Trophoblast cell (in vitro differentiated cells and primary cell): ENCODE measurements around the gene ANKRD55.
"Not testable (repeated sequence)": the region's sequence is repeated elsewhere in the genome, so short reads cannot be mapped to it uniquely, and the experiment has no call there.

Source experiments
- DNase-seq, 2 donors: peaks; one replicate each; pipeline ENCODE4 v3.0.0-alpha.2; 2016
- H2AFZ ChIP-seq: 2 replicates; pipeline ENCODE4 v1.6.1; 2013; ENCODE audit warnings: low read length, moderate library complexity, mild to moderate bottlenecking; ENCODE audit not compliant: insufficient read depth, poor library complexity
- H2AK5ac ChIP-seq: 2 replicates; pipeline ENCODE4 v1.6.1; 2013; ENCODE audit warnings: mild to moderate bottlenecking, low read length
- H2BK120ac ChIP-seq: 2 replicates; pipeline ENCODE4 v1.6.1; 2013; ENCODE audit warnings: low read length, mild to moderate bottlenecking, moderate library complexity; ENCODE audit not compliant: insufficient read depth, poor library complexity
- H2BK12ac ChIP-seq: 2 replicates; pipeline ENCODE4 v1.6.1; 2013; ENCODE audit warnings: mild to moderate bottlenecking, low read length, moderate library complexity
- H2BK5ac ChIP-seq: 2 replicates; pipeline ENCODE4 v1.6.1; 2013; ENCODE audit warnings: low read length, low read depth, moderate library complexity, mild to moderate bottlenecking; ENCODE audit not compliant: poor library complexity
- H3K14ac ChIP-seq: 2 replicates; pipeline ENCODE4 v1.6.1; 2013; ENCODE audit warnings: mild to moderate bottlenecking, low read length
- H3K18ac ChIP-seq: 2 replicates; pipeline ENCODE4 v1.6.1; 2013; ENCODE audit warnings: mild to moderate bottlenecking, low read length
- H3K23ac ChIP-seq: 2 replicates; pipeline ENCODE4 v1.6.1; 2013; ENCODE audit warnings: low read length
- H3K27ac ChIP-seq: 2 replicates; pipeline ENCODE4 v1.5.1; 2013; ENCODE audit warnings: low read depth, mild to moderate bottlenecking, inconsistent platforms, low read length, moderate library complexity
- H3K27me3 ChIP-seq: 2 replicates; pipeline ENCODE4 v1.6.1; 2013; ENCODE audit warnings: inconsistent platforms, mild to moderate bottlenecking, low read length, moderate library complexity; ENCODE audit not compliant: insufficient read depth
- H3K36me3 ChIP-seq, 2 experiments: 1 replicate in 1 of 2; 2 replicates in 1 of 2; pipeline ENCODE4 v1.6.1; 2013; ENCODE audit warnings: low read length in 2 of 2, mild to moderate bottlenecking in 2 of 2, moderate library complexity in 1 of 2; ENCODE audit not compliant: insufficient read depth in 2 of 2, control insufficient read depth in 1 of 2
- H3K4ac ChIP-seq: 2 replicates; pipeline ENCODE4 v1.6.1; 2013; ENCODE audit warnings: low read depth, mild to moderate bottlenecking, low read length, moderate library complexity
- H3K4me1 ChIP-seq, 2 experiments: 1 replicate in 1 of 2; 2 replicates in 1 of 2; pipeline ENCODE4 v1.6.1; 2013; ENCODE audit warnings: low read length in 2 of 2, mild to moderate bottlenecking in 2 of 2, moderate library complexity in 1 of 2; ENCODE audit not compliant: insufficient read depth in 2 of 2, control insufficient read depth in 1 of 2
- H3K4me2 ChIP-seq: 2 replicates; pipeline ENCODE4 v1.6.1; 2013; ENCODE audit warnings: inconsistent platforms, mild to moderate bottlenecking, low read length, moderate library complexity
- H3K4me3 ChIP-seq: 2 replicates; pipeline ENCODE4 v1.5.1; 2013; ENCODE audit warnings: mild to moderate bottlenecking, low read depth, low read length, inconsistent platforms
- H3K79me1 ChIP-seq: one replicate; pipeline ENCODE4 v1.6.1; 2013; ENCODE audit warnings: low read length
- H3K79me2 ChIP-seq: 2 replicates; pipeline ENCODE4 v1.6.1; 2013; ENCODE audit warnings: low read length, mild to moderate bottlenecking; ENCODE audit not compliant: control insufficient read depth, insufficient read depth, poor library complexity
- H3K9ac ChIP-seq: 2 replicates; pipeline ENCODE4 v1.6.1; 2013; ENCODE audit warnings: mild to moderate bottlenecking, low read length
- H3K9me3 ChIP-seq: 2 replicates; pipeline ENCODE4 v1.6.1; 2013; ENCODE audit warnings: low read depth, mild to moderate bottlenecking, control low read depth, inconsistent platforms, low read length; ENCODE audit not compliant: insufficient read depth
- H4K12ac ChIP-seq: 2 replicates; pipeline ENCODE4 v1.6.1; 2013; ENCODE audit warnings: low read depth, mild to moderate bottlenecking, low read length, moderate library complexity
- H4K8ac ChIP-seq: 2 replicates; pipeline ENCODE4 v1.6.1; 2013; ENCODE audit warnings: low read depth, mild to moderate bottlenecking, low read length, moderate library complexity
- H4K91ac ChIP-seq: one replicate; pipeline ENCODE4 v1.6.1; 2013; ENCODE audit warnings: low read depth, mild to moderate bottlenecking, low read length, moderate library complexity
- WGBS: extraction: QIAGEN DNeasy Blood & Tissue Kit; methylation state at CpG from one replicate; pipeline ENCODE4 v1.1.7; 2013; ENCODE audit warnings: missing lambda C conversion rate; ENCODE audit not compliant: insufficient read length, insufficient coverage; ENCODE audit errors: extremely low coverage; 5-methylcytosine and 5-hydroxymethylcytosine counted together

Gene ANKRD55

GRCh38 chr5:56154732-56155484, 78.2 kb downstream of the ANKRD55 start:
- Histone ChIP-seq H3K4me3 (no peak overlapping the region), H3K4me1 (peaks cover 8 to 10% of the 10 kb centered on the region in 2 experiments), H2BK12ac (no peak overlapping the region), H4K8ac (no peak overlapping the region), H3K9me3 (no peaks in the 10 kb centered on the region), H2AFZ (no peak overlapping the region), H3K27me3 (no peaks in the 10 kb centered on the region), H4K12ac (no peak overlapping the region), H3K79me2 (no peaks in the 10 kb centered on the region), H3K27ac (peak overlapping the region; percentile 20), H4K91ac (peak overlapping the region; percentile 26), H2BK5ac (no peak overlapping the region), H2AK5ac (no peak overlapping the region), H2BK120ac (no peak overlapping the region), H3K79me1 (peaks cover 4% of the 10 kb centered on the region), H3K36me3 (no peaks in the 10 kb centered on the region), H3K18ac (no peak overlapping the region), H3K14ac (no peak overlapping the region), H3K23ac (no peak overlapping the region), H3K4me2 (no peak overlapping the region), H3K4ac (no peak overlapping the region), H3K9ac (no peak overlapping the region)
- no CpG with 5 or more reads among the region's 9 CpGs for WGBS
- no peak for DNase-seq

- Histone ChIP-seq H3K9me3 (no peaks in the 10 kb centered on the region), H2BK12ac (no peak overlapping the region), H4K12ac (no peak overlapping the region), H3K14ac (no peak overlapping the region), H3K79me2 (no peaks in the 10 kb centered on the region), H3K36me3 (no peaks in the 10 kb centered on the region), H2AK5ac (no peak overlapping the region), H3K4me1 (peaks cover 6 to 10% of the 10 kb centered on the region in 2 experiments), H3K9ac (no peak overlapping the region), H3K27me3 (no peaks in the 10 kb centered on the region), H3K18ac (no peak overlapping the region), H2BK120ac (no peak overlapping the region), H4K8ac (no peak overlapping the region), H3K27ac (no peak overlapping the region), H3K4me2 (no peak overlapping the region), H3K79me1 (peaks cover 4% of the 10 kb centered on the region), H3K23ac (no peak overlapping the region), H3K4ac (no peak overlapping the region), H4K91ac (no peak overlapping the region), H2BK5ac (no peak overlapping the region), H2AFZ (no peak overlapping the region), H3K4me3 (no peak overlapping the region)
- WGBS: no CpG with 5 or more reads among the region's 2 CpGs
- DNase-seq: no peak
Observed at GRCh38 chr5:56152437-56152836, 80.7 kb downstream of the ANKRD55 start.

GRCh38 chr5:56150756-56151155, 82.4 kb downstream of the ANKRD55 start:
- H3K36me3 ChIP-seq, H3K23ac ChIP-seq, H3K4me3 ChIP-seq, H4K12ac ChIP-seq, H2AFZ ChIP-seq, H3K9ac ChIP-seq, H3K14ac ChIP-seq, H3K4me1 ChIP-seq, H3K27ac ChIP-seq, H3K4ac ChIP-seq, H3K18ac ChIP-seq, DNase-seq, H3K79me2 ChIP-seq, H4K8ac ChIP-seq, H2BK5ac ChIP-seq, H2BK120ac ChIP-seq, H3K4me2 ChIP-seq, H3K9me3 ChIP-seq, H4K91ac ChIP-seq, H3K27me3 ChIP-seq, H2AK5ac ChIP-seq, H2BK12ac ChIP-seq, H3K79me1 ChIP-seq: not testable (repeated sequence)
- no CpG with 5 or more reads among the region's 9 CpGs for WGBS

GRCh38 chr5:56148453-56148971, 84.6 kb downstream of the ANKRD55 start:
- Histone ChIP-seq H3K4me1 (peaks cover 0 to 2% of the 10 kb centered on the region in 2 experiments), H2AFZ (no peak overlapping the region), H3K79me1 (no peaks in the 10 kb centered on the region), H3K4me2 (no peak overlapping the region), H3K27ac (no peak overlapping the region), H3K79me2 (no peaks in the 10 kb centered on the region), H4K12ac (no peak overlapping the region), H3K18ac (no peak overlapping the region), H3K36me3 (no peaks in the 10 kb centered on the region), H3K23ac (no peak overlapping the region), H3K9me3 (no peaks in the 10 kb centered on the region), H3K4me3 (no peak overlapping the region), H2BK120ac (no peak overlapping the region), H4K91ac (no peak overlapping the region), H3K9ac (no peak overlapping the region), H3K4ac (no peak overlapping the region), H2BK5ac (no peak overlapping the region), H3K14ac (no peak overlapping the region), H2BK12ac (no peak overlapping the region), H4K8ac (no peak overlapping the region), H3K27me3 (no peaks in the 10 kb centered on the region), H2AK5ac (no peak overlapping the region)
- no peak for DNase-seq
- no CpG with 5 or more reads among the region's 4 CpGs for WGBS
